GM12875 (cell line): ENCODE data around the gene RSAD1.
A peak's percentile ranks its signal among the peaks of the same experiment; 100 is the strongest.

Experiments used
- H3K4me3 ChIP-seq: one replicate; pipeline ENCODE4 v1.5.1; 2011; ENCODE audit warnings: low read depth, low read length, control low read depth
- CTCF ChIP-seq: IDR thresholded peaks from 2 replicates; pipeline ENCODE4 v1.5.1; 2011; ENCODE audit warnings: low read depth, mild to moderate bottlenecking, control low read depth, inconsistent platforms, low read length, moderate library complexity, borderline replicate concordance; ENCODE audit not compliant: insufficient read depth

Gene RSAD1

DNA sequence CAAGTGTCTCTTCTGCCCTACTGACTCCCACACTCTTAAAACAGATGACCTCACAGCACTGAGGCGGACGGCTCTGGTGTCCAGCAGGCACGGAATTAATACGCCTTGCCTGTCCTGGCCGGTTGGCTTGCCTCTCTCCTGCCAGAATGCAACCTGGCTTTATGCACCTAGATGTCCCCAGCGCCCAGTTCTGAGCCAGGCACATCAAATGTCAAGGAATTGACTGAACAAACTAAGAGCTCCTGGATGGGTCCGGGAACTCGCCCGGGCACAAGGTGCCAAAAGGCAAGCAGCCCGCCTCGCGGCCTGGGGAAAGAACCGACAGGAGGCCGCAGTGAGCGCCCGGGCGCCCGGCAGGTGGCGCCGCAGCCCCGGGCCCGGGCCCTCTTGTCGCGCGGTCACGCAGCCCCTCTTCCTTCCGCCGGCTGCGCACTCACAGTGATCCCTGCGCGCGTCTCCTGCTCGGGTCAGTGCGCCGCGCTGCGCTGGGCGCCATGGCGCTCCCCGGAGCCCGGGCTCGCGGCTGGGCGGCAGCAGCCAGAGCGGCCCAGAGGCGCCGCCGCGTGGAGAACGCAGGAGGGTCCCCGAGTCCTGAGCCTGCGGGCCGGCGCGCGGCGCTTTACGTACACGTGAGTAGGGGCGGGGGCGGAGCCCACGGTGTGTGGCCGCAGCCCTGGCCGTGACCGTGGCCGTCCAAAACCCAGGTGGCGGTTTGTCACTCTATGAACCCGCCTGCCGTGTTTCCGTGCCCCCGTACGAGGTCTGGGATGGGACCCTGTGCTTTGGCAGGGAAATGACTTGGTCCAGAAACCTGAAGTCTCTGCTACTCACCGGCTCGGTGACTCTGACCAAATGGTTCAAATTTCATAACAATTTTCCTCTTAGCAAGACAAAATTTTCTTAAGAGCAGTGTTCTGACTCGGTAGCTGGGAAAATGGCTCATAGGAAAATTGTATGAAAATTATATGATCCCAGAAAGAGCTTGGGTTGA, at the start of gene RSAD1:
Gene RSAD1 (plus strand): TSS at position 470 of the 991 bp plus-strand sequence. CDS start 25 bp downstream, at position 495.
- peak within 1 kb of the TSS; percentile 71 for H3K4me3 ChIP-seq

DNA sequence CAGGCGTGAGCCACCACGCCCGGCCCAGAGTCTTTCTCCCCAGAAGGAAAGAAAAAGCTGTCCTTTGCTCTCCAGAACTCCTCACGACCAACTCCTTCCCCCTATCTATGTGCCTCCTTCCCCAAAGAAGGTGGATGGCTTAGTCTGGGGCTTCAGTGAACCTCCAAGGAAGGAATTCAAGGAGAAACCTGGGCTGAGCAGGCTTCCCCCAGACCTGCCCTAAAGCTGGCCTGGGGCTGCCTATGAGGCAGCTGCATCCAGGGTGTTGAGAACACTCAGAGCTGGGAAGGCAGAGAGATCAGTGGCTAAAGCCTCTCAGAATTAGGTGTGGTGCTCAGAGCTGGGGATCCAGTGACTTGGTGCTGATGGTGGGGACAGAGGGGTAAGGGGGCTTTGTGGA, 48.9 kb upstream of the RSAD1 start:
- no peak overlapping the region for H3K4me3 ChIP-seq
- no peak for TF ChIP-seq CTCF

More for the DNA sequence above, at the start of gene RSAD1:
- peak; percentile 95 for TF ChIP-seq CTCF

DNA sequence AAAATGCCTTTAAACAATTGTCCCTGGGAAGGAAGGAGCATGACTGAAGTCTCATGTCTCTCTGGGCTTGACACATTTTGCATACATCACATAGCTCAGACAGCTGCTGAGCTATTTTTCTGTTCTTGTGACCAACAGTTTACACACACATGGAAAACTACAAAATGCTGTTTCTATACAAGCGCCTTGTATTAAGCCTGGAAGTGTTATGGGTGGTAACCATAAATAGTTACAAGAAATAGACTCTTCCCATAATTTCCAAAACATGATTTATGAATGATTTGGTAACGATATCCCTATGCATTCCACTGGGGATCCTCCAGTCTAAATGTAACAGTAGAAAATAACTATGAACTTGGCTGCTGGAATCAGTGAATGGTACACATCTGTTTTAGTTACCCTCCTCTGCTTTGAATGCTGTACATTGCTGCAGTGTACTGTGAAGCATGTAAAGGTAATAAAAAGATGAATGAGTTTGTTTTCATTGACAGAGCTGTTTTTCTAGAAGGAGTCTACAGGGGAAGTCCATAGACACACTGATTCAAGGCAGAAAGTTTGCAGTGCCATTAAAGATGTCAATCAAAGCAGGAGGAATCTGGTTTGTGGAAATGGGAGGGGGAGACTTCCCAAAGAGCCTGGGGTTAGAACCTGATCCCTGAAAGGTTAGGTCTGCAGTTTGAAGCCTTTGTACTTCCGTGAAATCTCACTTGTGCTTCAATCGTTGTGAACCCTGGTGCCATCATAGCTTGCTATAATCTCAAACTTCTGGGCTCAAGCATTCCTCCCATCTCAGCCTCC, 47.6 kb upstream of the RSAD1 start:
- H3K4me3 ChIP-seq, result no peak overlapping the region
- TF ChIP-seq CTCF, result no peak

GRCh38 chr17:50432125-50432762, 46.4 kb upstream of the RSAD1 start:
- no peak for TF ChIP-seq CTCF
- H3K4me3 ChIP-seq, result no peak overlapping the region

DNA sequence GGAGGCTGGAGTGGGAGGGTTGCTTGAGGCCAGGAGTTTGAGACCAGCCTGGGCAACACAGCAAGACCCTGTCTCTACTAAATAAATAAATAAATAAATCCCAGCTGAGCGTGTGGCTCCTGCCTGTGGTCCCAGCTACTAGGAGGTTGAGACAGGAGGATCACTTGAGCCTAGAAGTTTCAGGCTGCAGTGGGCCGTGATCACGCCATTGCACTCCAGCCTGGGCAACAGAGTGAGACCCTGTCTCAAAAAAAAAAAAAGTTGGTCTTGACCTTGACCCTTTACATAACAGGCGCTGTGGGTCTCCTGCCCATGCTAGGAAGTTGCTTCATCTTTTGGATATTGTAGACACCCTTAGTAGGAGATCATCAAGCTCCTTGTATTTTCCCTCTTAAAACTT, 41.3 kb upstream of the RSAD1 start:
- TF ChIP-seq CTCF, result no peak
- H3K4me3 ChIP-seq, result no peak overlapping the region

DNA sequence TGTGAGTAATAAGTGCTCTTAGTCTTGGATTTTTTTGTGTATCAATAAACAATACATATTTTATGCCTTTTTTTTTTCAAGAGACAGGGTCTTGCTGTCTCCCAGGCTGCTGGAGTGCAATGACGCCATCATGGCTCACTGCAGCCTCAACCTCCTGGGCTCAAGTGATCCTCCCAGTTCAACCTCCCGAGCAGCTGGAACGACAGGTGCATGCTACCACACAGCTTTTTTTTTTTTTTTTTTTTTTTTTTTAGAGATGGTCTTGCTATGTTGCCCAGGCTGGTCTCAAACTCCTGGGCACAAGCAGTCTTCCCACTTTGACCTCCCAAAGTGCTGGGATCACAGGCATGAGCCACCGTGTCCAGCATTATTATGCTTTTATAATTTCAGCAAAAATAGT, 39.7 kb upstream of the RSAD1 start:
- no peak for TF ChIP-seq CTCF
- no peak overlapping the region for H3K4me3 ChIP-seq
